ENCODE data around the gene TMC4.
"Not testable (repeated sequence)": the region's sequence is repeated elsewhere in the genome, so short reads cannot be mapped to it uniquely, and the experiment has no call there.

The TMC4 gene

GRCh38 chr19:54203151-54203611 lies 30.2 kb upstream of the TMC4 start:
- no peak for DNase-seq

GRCh38 chr19:54201980-54202379 lies 29.0 kb upstream of the TMC4 start:
- DNase-seq, result no peak

- no peak for DNase-seq
Measured at GRCh38 chr19:54201172-54201701, 28.3 kb upstream of the TMC4 start.

- DNase-seq, result no peak
Measured at GRCh38 chr19:54199401-54199800, 26.4 kb upstream of the TMC4 start.

GRCh38 chr19:54197121-54197520 lies 24.2 kb upstream of the TMC4 start:
- DNase-seq, result no peak

GRCh38 chr19:54196536-54196935 lies 23.6 kb upstream of the TMC4 start:
- DNase-seq, result no peak

GRCh38 chr19:54194463-54194862 lies 21.5 kb upstream of the TMC4 start:
- not testable (repeated sequence) for DNase-seq

GRCh38 chr19:54193011-54193410 lies 20.1 kb upstream of the TMC4 start:
- DNase-seq, result no peak

GRCh38 chr19:54191811-54192453 lies 19.0 kb upstream of the TMC4 start:
- no peak for DNase-seq

GRCh38 chr19:54191011-54191810 lies 18.3 kb upstream of the TMC4 start, which contains the start of gene TSEN34:
TSEN34 (plus strand) TSS chr19:54191308; CDS start chr19:54191365, 57 bp downstream.
- DNase-seq, result peak; percentile 90

- DNase-seq, result peak; percentile 99
Measured at GRCh38 chr19:54190503-54191010, 17.6 kb upstream of the TMC4 start.

GRCh38 chr19:54189735-54190502 lies 17.0 kb upstream of the TMC4 start:
- peak; percentile 100 for DNase-seq

- DNase-seq, result peak; percentile 84
Measured at GRCh38 chr19:54189145-54189734, 16.3 kb upstream of the TMC4 start, which contains the start of gene MBOAT7. MBOAT7 (minus strand) TSS chr19:54189580; CDS start chr19:54188508, 1,072 bp downstream.

- DNase-seq, result no peak
Measured at GRCh38 chr19:54188215-54188871, 15.4 kb upstream of the TMC4 start.

- no peak for DNase-seq
Measured at GRCh38 chr19:54186934-54187381, 14.0 kb upstream of the TMC4 start.

GRCh38 chr19:54186351-54186750 lies 13.4 kb upstream of the TMC4 start:
- no peak for DNase-seq

GRCh38 chr19:54183431-54183830 lies 10.5 kb upstream of the TMC4 start:
- DNase-seq, result no peak

- not testable (repeated sequence) for DNase-seq
Measured at GRCh38 chr19:54181894-54182293, 8.9 kb upstream of the TMC4 start.

GRCh38 chr19:54180691-54181091 lies 7.7 kb upstream of the TMC4 start:
- DNase-seq, result no peak

GRCh38 chr19:54179921-54180461 lies 7.0 kb upstream of the TMC4 start:
- no peak for DNase-seq

GRCh38 chr19:54179262-54179852 lies 6.4 kb upstream of the TMC4 start:
- no peak for DNase-seq
